Hematopoietic multipotent progenitor cell treated with erythropoietin and hydrocortisone succinate and interleukin-3 and kit ligand, for 4 days (in vitro differentiated cells): ENCODE results near the gene KRTAP4-4.
"Not testable (repeated sequence)": the region's sequence is repeated elsewhere in the genome, so short reads cannot be mapped to it uniquely, and the experiment has no call there.

Experiments used
- DNase-seq: peaks from one replicate; pipeline ENCODE4 v3.0.0-alpha.2; 2015

Gene KRTAP4-4

DNA sequence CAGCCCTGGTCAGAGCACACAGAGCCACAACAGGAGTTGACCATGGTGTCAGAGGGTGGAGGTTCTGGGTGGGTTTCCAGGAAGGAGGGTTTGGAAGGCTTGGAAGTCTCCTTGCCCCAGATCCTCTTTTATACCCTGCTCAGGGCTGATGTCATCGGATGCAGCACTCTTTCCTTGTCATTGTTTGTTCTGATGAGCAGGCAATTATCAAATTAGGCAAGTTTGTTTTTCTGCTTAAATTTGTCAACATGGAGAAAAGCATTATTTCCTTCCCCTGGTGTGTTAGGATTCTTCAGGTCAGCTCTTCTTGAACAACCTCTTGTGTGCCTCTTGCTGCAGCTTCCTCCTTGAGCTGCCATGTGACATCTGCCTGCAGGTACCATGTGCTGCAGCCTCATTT is at the start of gene KRTAP4-4:
KRTAP4-4 (minus strand) TSS at position 101 of the 400 bp plus-strand sequence; CDS start at position 44, 57 bp downstream.
- no peak for DNase-seq

DNA sequence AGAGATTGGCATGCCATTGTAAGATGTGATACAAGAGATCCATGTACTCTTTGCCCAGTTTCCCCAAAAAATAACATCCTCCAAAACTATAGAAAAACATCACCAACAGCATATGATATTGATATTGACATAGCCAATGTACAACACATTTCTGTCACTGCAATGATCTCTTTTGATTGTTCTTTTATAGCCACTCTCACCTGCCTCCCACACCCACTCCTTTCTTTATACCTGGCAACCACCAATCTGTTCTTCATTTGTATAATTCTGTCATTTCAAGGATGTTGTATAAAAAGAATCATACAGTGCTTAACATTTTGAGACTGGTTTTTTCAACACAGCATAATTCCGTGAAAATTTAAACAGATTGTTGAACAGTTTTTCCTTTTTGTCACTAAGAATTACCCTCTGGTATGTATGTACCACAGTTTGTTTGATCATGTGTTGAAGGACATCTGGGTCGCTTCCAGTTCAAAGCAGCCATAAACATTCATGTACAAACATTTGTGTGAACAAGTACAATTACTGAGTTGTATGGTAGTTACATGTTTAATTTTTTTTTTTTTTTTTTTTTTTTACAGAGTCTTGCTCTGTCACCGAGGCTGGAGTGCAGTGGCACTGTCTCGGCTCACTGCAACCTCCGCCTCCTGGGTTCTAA is 39.0 kb upstream of the KRTAP4-4 start:
- no peak for DNase-seq

DNA sequence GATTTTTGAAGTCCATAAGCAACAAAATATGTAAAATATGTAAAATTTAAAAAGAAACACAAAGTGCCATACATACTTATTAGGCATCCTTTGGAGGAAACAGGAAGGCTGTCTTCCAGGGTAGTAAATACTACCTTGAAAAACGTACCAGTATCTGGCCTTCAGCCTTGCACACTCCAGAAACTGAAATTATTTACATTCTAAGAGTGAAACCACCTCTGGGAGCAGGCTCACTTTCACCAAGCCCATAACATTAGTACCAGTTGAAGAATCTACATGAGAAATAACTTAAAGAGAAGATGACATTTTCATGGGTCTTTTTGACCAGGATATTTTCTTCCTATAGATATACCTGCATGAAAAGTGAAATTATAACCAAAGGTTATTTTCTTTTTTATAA is 35.5 kb upstream of the KRTAP4-4 start:
- DNase-seq, result no peak

DNA sequence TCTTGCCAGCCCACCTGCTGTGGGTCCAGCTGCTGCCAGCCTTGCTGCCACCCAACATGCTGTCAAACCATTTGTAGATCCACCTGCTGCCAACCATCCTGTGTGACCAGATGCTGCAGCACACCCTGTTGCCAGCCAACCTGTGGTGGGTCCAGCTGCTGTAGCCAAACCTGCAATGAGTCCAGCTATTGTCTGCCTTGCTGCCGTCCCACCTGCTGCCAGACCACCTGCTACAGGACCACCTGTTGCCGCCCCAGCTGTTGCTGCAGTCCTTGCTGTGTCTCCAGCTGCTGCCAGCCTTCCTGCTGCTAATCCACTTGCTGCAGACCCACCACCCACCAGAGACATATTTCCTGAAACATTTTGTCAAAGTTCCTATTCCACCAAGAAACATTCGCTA is 29.8 kb upstream of the KRTAP4-4 start:
- no peak for DNase-seq

DNA sequence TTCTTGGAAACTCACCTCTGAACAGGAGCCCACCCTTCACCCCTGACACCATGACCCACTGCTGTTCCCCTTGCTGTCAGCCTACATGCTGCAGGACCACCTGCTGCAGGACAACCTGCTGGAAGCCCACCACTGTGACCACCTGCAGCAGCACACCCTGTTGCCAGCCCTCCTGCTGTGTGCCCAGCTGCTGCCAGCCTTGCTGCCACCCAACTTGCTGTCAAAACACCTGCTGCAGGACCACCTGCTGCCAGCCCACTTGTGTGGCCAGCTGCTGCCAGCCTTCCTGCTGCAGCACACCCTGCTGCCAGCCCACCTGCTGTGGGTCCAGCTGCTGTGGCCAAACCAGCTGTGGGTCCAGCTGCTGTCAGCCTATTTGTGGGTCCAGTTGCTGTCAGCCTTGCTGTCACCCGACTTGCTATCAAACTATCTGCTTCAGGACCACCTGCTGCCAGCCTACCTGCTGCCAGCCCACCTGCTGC is 29.3 kb upstream of the KRTAP4-4 start, which contains the start of gene KRTAP9-1:
KRTAP9-1 (plus strand) TSS at position 51 of the 482 bp plus-strand sequence; CDS start at position 51, 0 bp downstream.
- DNase-seq, result not testable (repeated sequence)

DNA sequence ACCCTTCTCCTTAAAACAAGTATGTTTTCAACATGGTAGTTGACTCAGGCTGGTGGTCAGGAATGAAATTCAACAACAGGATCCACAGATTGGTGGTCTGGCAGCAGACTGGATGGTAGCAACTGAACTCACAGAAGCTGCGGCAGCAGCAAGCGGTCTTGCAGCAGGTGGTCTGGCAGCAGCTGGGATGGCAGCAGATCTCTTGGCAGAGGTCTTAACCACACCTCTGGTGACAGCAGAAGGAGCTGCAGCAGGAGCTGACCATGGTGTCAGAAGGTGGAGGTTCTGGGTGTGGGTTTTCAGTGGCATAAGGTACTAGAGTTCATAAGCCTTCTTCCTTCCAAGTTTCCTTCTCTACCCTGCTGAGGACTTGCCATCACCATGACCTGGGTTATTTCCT is 26.3 kb upstream of the KRTAP4-4 start:
- DNase-seq, result no peak

DNA sequence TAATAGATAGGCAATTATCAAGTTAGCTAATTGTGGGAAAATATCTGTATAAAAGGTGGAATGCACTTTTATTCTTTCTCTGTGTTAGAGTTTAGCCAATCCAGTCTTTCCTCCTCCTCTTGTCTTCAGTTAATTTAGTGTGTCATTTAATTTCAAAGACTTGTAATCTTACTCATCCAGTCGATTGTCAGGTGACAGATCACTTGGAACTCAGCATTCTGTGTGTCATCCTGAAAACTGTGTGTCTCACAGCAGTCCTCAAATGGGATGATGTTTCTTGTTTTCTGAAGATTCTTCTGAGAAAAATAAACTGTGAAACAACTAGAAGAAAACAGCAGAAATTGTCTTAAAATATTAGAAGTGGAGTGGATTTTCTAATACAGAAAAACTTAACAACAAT is 24.5 kb upstream of the KRTAP4-4 start:
- DNase-seq, result no peak

DNA sequence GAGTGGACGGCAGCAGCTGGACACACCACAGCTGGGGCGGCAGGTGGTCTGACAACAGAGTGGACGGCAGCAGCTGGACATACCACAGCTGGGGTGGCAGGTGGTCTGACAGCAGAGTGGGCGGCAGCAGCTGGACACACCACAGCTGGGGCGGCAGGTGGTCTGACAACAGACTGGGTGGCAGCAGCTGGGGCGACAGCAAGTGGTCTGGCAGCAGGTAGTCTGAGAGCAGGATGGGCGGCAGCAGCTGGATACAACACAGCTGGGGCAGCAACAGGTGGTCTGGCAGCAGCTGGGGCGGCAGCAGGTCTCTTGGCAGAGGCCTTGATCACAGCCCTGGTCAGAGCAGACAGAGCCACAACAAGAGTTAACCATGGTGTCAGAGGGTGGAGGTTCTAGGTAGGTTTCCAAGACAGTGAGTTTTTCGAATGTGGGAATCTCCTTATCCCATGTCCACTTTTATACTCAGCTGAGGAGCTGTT is 24.0 kb upstream of the KRTAP4-4 start, which contains the start of gene KRTAP4-1:
KRTAP4-1 (minus strand) TSS at position 432 of the 482 bp plus-strand sequence; CDS start at position 375, 57 bp downstream.
- DNase-seq, result no peak

DNA sequence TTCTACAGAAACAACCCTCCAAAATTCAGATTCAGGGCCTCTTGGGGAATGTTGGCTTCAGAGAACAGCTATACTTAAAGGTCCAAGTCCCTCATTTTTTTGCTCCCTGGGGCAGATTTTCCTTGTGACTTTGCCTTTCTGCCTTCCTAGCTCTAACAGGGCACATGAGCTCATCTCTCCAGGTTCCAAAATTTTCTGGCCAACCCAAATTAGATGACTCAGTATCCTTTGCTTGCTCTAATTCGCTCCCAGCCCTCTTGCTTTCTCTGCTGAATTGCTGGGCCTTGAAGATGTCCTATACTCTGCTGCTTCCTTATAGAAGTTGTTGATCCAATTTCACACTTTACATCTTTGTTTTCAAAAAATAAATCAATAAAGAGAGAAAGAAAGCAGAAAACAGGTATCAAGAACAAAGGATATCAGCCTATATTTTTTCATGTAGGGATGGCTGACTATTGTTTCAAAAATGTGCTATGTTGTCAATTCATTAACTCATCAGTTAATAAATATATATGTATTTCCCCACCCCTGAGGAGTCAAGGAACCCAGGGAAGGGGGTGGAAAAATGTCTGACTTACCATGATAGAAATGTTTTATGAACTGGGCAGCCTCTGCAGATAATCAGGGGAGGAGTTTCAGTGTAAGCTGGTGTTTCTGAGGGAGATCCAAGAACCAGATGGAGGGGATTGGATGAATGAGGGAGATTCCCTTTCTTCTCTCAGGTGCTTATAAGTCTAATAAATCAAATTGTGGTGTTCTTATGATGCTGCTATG is 18.5 kb upstream of the KRTAP4-4 start:
- DNase-seq, result no peak

DNA sequence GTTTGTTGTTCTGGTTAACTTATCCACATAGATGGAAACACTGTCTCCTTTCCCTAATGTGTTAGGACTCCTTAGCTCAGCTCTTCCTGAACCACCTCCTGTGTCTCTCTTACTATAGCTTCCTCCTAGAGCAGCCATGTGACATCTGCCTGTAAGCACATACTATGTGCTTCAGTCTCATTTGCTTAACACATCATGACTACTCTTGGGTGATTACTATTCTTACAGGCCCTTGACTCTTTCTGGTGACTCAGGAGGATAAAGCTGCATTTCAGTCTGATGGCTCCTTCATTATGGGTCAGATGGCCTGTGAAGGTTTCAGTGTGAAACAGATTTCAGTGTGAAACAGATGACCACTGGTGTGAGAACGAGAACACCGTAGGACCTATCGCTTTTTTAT is 17.8 kb upstream of the KRTAP4-4 start:
- no peak for DNase-seq

DNA sequence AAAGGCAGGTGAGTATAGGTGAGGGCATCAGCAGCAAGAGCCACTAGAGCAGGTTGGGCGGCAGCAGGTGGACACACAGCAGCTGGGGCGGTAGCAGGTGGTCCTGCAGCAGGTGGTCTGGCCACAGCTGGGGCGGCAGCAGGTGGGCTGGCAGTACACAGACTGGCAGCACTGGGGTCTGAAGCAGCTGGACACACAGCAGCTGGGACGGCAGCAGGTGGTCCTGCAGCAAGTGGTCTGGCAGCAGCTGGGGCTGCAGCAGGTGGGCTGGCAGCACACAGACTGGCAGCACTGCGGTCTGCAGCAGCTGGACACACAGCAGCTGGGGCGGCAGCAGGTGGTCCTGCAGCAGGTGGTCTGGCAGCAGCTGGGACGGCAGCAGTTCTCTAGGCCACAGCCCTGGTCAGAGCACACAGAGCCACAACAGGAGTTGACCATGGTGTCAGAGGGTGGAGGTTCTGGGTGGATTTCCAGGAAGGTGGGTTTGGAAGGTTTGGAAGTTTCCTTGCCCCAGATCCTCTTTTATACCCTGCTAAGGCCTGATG is 17.3 kb upstream of the KRTAP4-4 start, which contains the start of gene KRTAP4-2:
KRTAP4-2 (minus strand) TSS at position 495 of the 545 bp plus-strand sequence; CDS start at position 438, 57 bp downstream.
- DNase-seq, result no peak

DNA sequence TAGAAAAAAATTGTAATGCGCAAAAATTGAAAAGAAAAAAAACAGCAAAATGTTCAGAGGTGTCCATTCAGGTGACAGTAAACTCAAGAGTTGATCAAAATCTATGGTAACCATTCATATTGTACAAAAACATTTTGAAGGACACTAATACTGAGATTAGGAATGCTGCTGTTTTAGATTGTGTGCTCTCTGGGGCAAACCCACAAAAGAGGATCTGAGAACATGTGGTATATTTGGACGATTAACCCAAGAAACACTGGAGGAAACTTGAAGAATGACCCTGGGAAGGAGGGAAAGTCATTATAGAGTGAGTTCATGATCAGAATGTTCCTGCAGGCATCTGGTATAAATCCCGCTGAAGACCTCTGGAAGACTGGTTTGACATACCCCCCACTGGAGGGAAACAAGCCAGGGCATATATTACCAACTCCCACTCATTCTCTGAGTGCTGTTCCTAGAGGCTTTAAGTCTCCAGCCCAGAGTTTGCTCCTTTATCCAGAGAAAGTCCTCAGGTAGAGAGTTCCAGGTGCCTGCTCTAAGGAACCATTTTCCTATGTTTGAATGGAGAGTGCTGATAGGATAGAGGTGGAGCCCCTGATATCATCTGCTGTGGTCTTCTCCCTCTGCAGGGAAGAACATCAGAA is 16.3 kb upstream of the KRTAP4-4 start:
- DNase-seq, result no peak

DNA sequence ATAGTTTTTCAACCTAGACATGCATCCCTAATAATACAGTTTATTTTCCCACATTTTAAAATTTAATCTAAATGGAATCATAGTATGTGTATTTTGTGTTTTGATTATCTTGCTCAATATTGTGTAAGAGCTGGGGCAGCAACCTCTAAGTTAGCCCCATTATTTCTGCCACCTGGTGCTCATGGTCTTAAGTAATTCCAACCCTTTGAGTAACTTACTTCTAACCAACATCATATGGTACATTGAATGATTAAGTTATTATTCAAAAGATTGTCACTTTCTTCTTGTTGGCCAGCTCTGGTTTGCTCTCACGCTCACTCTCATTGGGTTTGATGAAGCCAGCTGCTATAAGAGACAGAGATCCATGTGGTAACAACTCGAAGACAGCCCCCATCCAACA is 11.3 kb upstream of the KRTAP4-4 start:
- DNase-seq, result no peak

DNA sequence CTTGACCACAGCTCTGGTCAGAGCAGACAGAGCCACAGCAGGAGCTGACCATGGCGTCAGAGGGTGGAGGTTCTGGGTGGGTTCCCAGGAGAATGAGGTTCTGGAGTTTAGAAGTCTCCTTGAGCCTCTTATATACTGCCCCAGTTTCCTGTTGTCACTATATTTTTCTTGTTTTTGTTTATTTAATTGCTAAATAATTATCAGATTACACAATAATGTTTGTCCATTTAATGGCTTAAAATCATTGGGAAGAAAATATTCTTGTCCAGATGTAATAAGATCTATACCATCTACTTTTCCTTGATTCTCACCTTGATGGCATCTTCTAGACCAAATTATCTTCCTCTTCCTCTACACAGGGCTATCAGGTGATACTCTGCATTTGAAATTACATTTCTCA is 7.6 kb upstream of the KRTAP4-4 start, which contains the start of gene KRTAP4-3:
KRTAP4-3 (minus strand) TSS at position 101 of the 400 bp plus-strand sequence; CDS start at position 52, 49 bp downstream.
- no peak for DNase-seq

DNA sequence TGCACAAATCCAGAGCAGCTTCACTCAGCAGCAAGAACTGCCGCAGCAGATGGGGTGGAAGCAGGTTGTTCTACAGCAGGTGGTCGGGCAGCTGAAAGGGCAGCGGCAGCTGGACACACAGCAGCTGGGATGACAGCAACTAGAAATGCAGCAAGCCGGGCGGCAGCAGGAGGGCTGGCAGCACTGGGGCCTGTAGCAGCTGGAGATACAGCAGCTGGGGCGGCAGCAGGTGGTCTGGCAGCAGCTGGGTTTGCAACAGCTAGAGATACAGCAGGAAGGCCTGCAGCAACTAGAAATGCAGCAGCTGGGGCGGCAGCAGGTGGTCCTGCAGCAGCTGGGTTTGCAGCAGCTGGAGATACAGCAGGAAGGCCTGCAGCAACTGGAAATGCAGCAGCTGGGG is 7.0 kb upstream of the KRTAP4-4 start:
- no peak for DNase-seq

DNA sequence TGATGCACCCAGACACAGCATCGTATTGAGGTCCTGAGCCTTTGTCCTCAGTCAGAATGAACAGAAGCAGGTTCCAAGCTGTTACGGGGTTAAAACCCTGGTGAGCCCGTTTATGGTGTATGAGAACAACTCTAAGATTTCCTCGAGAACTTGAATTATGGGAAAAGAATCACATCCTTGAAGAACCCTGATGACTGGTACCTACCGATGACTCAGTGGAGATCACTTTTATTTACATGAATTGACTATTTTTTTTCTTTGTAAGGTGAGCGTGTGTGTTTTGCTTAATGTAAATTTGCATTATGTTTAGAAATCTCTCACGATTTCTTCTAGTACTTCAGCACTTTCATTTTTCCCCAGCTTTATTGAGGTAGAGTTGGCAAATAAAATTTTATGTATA is 3.3 kb upstream of the KRTAP4-4 start:
- DNase-seq, result no peak

DNA sequence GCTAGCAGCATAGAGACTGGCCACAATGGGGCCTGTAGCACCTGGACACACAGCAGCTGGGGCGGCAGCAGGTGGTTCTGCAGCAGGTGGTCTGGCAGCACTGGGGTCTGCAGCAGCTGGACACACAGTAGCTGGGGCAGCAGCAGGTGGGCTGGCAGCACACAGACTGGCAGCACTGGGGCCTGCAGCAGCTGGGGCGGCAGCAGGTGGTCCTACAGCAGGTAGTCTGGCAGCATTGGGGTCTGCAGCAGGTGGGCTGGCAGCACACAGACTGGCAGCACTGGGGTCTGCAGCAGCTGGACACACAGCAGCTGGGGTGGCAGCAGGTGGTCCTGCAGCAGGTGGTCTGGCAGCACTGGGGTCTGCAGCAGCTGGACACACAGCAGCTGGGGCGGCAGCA is 358 bp downstream of the KRTAP4-4 start:
- not testable (repeated sequence) for DNase-seq

DNA sequence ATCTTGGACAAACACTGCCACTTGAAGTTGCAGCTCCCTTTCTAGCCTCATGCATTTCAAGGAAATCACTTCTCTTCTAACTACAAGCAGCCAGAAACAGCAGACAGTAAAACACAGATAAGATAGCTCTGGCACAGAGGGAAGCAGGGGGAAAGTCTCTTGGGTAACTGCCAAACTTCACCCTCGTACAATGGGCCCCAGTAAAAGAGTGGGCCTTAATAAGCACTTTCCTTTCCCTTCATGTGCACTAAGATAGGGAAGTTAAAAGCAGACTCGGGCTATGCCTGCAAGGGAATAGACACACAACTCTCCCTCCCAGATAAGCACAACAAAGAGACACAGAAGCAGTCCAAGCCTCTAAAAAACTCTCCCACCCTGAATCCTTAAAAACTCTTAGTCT is 6.7 kb downstream of the KRTAP4-4 start:
- peak; percentile 78 for DNase-seq

DNA sequence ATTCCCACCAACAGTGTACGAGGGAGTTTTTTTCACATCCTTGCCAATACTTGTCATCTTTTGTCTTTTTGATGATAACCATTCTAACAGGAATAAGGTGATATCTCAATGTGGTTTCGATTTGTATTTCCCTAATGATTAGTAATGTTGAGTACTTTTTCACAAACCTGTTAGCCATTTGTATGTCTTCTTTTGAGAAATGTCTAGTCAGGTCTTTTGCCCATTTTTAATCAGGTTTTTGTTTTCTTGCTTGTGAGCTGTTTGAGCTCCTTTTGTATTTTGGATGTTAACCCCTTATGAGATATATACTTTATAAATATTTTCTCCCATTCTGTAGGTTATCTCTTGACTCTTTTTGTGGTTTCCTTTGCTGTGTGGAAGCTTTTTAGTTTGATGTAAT is 9.0 kb downstream of the KRTAP4-4 start:
- no peak for DNase-seq

DNA sequence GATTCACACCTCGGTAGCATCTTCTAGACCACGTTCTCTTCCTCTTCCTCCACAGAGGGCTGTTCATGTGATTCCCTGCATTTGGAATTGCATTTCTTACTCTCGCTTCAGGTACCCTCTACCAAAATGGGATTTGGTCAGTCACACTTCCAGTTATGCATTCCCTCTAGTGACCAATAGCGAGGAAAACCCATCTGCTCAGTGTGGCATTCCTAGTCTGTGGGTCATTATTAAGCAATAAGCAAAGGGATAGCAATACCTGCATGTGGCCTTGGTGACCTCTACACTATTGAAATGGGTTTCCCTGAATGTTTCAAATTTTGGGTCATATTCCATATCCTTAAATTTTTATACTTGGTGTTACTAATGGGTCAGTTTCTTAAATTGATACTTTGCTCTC is 10.5 kb downstream of the KRTAP4-4 start:
- DNase-seq, result no peak

DNA sequence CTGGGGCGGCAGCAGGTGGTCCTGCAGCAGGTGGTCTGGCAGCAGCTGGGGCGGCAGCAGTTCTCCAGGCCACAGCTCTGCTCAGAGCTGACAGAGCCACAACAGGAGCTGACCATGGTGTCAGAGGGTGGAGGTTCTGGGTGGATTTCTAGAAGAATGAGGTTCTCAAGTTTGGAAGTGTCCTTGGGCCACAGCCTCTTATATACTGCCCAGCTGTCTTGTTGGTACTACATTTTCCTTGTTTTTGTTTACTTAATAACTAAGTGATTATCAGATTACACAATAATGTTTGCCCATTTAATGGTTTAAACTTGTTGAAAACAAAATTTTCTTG is 10.9 kb downstream of the KRTAP4-4 start, which contains the start of gene KRTAP4-5:
KRTAP4-5 (minus strand) TSS at position 174 of the 334 bp plus-strand sequence; CDS start at position 116, 58 bp downstream.
- no peak for DNase-seq

DNA sequence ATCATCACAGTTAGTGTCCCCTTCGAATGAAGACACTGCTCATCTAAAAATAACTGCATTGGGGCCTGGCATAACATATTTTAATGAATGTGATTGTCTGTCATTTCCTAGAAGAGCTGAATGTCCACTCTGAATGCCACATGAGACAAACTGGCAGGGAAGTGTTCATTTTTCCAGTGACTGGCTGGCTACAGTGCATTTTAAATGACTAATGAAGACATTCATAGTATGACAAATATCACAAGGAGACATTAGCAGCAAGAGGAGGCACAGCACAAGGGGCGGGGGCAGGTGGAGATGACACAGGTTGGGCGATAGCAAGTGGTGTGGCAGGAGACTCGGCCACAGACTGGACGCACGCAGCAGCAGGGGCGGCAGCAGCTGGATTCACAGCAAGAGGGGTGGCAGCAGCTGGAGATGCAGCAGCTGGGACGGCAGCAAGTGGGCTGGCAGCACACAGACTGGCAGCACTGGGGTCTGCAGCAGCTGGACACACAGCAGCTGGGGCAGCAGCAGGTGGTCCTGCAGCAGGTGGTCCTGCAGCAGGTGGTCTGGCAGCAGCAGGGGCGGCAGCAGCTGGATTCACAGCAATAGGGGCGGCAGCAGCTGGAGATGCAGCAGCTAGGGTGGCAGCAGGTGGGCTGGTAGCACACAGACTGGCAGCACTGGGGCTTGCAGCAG is 11.4 kb downstream of the KRTAP4-4 start:
- DNase-seq, result not testable (repeated sequence)
